GM12878 (cell line): ENCODE measurements around the gene PLRG1. TPM values are rescaled to one million over a fixed set of nuclear protein-coding genes. Genes with fewer than 3 reads are reported as not detected.

Experiments
- BACH1 ChIP-seq: fragments of 450-650 bp; IDR thresholded peaks from 2 replicates; pipeline ENCODE4 v1.6.1; 2017; ENCODE audit warnings: mild to moderate bottlenecking, borderline replicate concordance
- CBX5 ChIP-seq: sonication (generic); IDR thresholded peaks from 2 replicates; pipeline ENCODE4 v1.6.1; 2016; ENCODE audit warnings: low read depth, moderate library complexity, mild to moderate bottlenecking, inconsistent platforms
- CEBPB ChIP-seq, 2 experiments: fragments of 150-350 bp in 1 of 2; IDR thresholded peaks; 2 replicates each; pipeline ENCODE4 v1.6.1; 2012 to 2014; ENCODE audit warnings: low read depth in 2 of 2, low read length in 2 of 2, borderline replicate concordance in 1 of 2, inconsistent platforms in 1 of 2
- ESRRA ChIP-seq: IDR thresholded peaks from 2 replicates; pipeline ENCODE4 v1.6.1; 2012; ENCODE audit warnings: mild to moderate bottlenecking, low read length, improper control_type of control experiment
- FOS ChIP-seq: IDR thresholded peaks from 3 replicates; pipeline ENCODE4 v1.6.1; 2011; ENCODE audit warnings: borderline replicate concordance; ENCODE audit not compliant: insufficient read length; ENCODE audit errors: extremely low read depth
- HDAC2 ChIP-seq: fragments of 200-600 bp; sonication (generic); IDR thresholded peaks from 2 replicates; pipeline ENCODE4 v1.6.1; 2017
- MTA3 ChIP-seq: IDR thresholded peaks from 2 replicates; pipeline ENCODE4 v1.6.1; 2012; ENCODE audit warnings: low read length, inconsistent platforms, borderline replicate concordance
- NRF1 ChIP-seq: conservative IDR thresholded peaks from 2 replicates; pipeline ENCODE4 v1.6.1; 2011; ENCODE audit warnings: mild to moderate bottlenecking, low read depth, low read length, improper control_type of control experiment
- PAX8 ChIP-seq: fragments of 450-650 bp; IDR thresholded peaks from 2 replicates; pipeline ENCODE4 v1.6.1; 2017; ENCODE audit warnings: mild to moderate bottlenecking, moderate library complexity
- SMAD5 ChIP-seq: IDR thresholded peaks from 2 replicates; pipeline ENCODE4 v1.6.1; 2016; ENCODE audit warnings: antibody characterized with exemption, low read depth
- SREBF2 ChIP-seq: IDR thresholded peaks from 2 replicates; pipeline ENCODE4 v1.6.1; 2012; ENCODE audit warnings: mild to moderate bottlenecking, low read length
- ZNF217 ChIP-seq: fragments of 450-650 bp; IDR thresholded peaks from 2 replicates; pipeline ENCODE4 v1.6.1; 2017; ENCODE audit warnings: antibody characterized with exemption, mild to moderate bottlenecking
- ZSCAN29 ChIP-seq: fragments of 450-650 bp; IDR thresholded peaks from 2 replicates; pipeline ENCODE4 v1.6.1; 2017; ENCODE audit warnings: mild to moderate bottlenecking, moderate library complexity
- polyA plus RNA-seq, 11 experiments: library from polyadenylated mRNA; depleted of rRNA in 4 of 11; unstranded in 6 of 11; stranded (reverse) in 5 of 11; fragments of >200 nt; fragmentation: Nextera tagmentation in 4 of 11; fragmentation: Illumina TruSeq in 1 of 11; extraction: Ambion mirVana in 4 of 11; extraction: Trizol in 1 of 11; gene quantifications; 1 replicate in 1 of 11; 2 replicates in 10 of 11; pipeline versions ENCODE4 v1.2.1 to v1.2.3, GENCODE V29; 2011 to 2016; ENCODE audit warnings: inconsistent platforms in 2 of 11, missing spikeins in 2 of 11, low read depth in 1 of 11
- total RNA-seq, 4 experiments: library from RNA; depleted of rRNA in 3 of 4; stranded (reverse); fragments of >200 nt in 3 of 4; fragmentation: Illumina TruSeq in 1 of 4; extraction: Trizol in 1 of 4; gene quantifications; 2 replicates each; pipeline versions ENCODE4 v1.2.1 to v1.2.3, GENCODE V29; 2013 to 2021
- TF ChIP-seq, protein P1 (sequence below): IDR thresholded peaks from 2 replicates; pipeline ENCODE4 v1.6.1; 2011; ENCODE audit warnings: low read depth, low read length, improper control_type of control experiment, borderline replicate concordance
- TF ChIP-seq, protein P2 (sequence below): fragments of 450-650 bp; IDR thresholded peaks from 2 replicates; pipeline ENCODE4 v1.6.1; 2016; ENCODE audit warnings: mild to moderate bottlenecking
- TF ChIP-seq, protein P3 (sequence below): IDR thresholded peaks from 2 replicates; pipeline ENCODE4 v1.6.1; 2012; ENCODE audit warnings: mild to moderate bottlenecking, low read depth, low read length
- TF ChIP-seq, protein P4 (sequence below): fragments of 450-650 bp; formaldehyde crosslinking; IDR thresholded peaks from 2 replicates; pipeline ENCODE4 v1.4.0; 2022; ENCODE audit warnings: mild to moderate bottlenecking, moderate library complexity
- TF ChIP-seq, protein P5 (sequence below): fragments of 450-650 bp; IDR thresholded peaks from 2 replicates; pipeline ENCODE4 v1.6.1; 2017; ENCODE audit warnings: mild to moderate bottlenecking, low read depth, inconsistent platforms; ENCODE audit not compliant: poor library complexity, severe bottlenecking

The PLRG1 gene
- total and polyA plus RNA-seq, 10 of the 15 experiments (the other 5 are each of a cell fraction or from before 2014, with no cell fraction given), result 54.7 to 182 (median 111) TPM

DNA sequence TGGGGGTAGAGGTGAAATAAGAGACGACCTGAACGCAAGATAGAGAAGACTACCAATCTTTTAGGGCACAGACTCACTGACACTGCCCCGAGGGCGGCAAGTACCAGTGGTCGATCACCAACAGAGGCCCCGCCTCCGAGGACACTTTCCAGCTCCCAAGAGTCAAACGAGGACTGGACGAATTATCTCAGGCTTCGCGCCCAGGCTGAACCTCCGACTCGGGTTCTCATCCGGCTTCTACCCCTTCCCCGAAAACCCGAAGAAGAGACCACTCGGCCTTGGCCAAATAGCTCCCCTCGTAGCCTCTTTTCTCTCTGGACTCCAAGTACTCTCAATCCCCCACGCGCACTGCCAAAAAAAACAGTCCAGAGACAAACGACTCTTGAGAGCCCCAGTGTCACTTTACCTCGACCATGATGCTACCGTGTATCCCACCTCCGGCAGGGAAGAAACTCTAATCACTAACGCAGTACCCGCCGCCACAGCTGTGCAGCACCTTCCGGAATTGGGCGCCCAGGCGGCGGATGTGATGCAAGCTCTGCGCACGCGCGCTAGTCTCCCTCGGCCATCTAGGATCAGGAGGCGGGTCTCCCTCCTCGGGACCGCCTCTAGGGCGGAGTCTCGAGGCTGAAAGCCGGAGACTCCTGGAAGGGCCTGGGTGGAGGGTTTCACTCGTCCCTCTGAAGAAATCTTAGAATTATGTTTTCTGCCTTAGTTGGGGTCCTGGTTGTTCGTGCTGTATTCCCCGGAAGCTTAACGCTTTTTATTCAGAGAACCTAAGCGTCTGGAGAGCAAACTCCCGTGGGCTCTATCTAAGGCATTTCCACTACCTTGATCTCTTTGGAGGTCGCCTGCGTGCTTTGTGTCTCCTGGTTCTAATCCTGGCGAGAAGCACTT is at the start of gene PLRG1 (continued):
- TF ChIP-seq, protein P1, sequence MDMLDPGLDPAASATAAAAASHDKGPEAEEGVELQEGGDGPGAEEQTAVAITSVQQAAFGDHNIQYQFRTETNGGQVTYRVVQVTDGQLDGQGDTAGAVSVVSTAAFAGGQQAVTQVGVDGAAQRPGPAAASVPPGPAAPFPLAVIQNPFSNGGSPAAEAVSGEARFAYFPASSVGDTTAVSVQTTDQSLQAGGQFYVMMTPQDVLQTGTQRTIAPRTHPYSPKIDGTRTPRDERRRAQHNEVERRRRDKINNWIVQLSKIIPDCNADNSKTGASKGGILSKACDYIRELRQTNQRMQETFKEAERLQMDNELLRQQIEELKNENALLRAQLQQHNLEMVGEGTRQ, result no peak
- TF ChIP-seq NRF1 (peak; percentile 71), ZNF217 (no peak), CBX5 (no peak), CEBPB (IDR thresholded peaks at IDR 0.05; ENCODE audit: borderline replicate concordance in 1 of 2, low read depth in 2 of 2, low read length in 2 of 2) (peak in 1 of 2 experiments; percentile 48; a peak in 1 of 4 replicates), HDAC2 (no peak), ESRRA (no peak), MTA3 (no peak), SREBF2 (no peak), PAX8 (no peak), ZSCAN29 (no peak), SMAD5 (no peak; the same call in 1 of the 2 replicates), FOS (no peak), BACH1 (no peak)
- TF ChIP-seq, protein P2, sequence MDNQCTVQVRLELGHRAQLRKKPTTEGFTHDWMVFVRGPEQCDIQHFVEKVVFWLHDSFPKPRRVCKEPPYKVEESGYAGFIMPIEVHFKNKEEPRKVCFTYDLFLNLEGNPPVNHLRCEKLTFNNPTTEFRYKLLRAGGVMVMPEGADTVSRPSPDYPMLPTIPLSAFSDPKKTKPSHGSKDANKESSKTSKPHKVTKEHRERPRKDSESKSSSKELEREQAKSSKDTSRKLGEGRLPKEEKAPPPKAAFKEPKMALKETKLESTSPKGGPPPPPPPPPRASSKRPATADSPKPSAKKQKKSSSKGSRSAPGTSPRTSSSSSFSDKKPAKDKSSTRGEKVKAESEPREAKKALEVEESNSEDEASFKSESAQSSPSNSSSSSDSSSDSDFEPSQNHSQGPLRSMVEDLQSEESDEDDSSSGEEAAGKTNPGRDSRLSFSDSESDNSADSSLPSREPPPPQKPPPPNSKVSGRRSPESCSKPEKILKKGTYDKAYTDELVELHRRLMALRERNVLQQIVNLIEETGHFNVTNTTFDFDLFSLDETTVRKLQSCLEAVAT, result peak; percentile 72
- TF ChIP-seq, protein P3, sequence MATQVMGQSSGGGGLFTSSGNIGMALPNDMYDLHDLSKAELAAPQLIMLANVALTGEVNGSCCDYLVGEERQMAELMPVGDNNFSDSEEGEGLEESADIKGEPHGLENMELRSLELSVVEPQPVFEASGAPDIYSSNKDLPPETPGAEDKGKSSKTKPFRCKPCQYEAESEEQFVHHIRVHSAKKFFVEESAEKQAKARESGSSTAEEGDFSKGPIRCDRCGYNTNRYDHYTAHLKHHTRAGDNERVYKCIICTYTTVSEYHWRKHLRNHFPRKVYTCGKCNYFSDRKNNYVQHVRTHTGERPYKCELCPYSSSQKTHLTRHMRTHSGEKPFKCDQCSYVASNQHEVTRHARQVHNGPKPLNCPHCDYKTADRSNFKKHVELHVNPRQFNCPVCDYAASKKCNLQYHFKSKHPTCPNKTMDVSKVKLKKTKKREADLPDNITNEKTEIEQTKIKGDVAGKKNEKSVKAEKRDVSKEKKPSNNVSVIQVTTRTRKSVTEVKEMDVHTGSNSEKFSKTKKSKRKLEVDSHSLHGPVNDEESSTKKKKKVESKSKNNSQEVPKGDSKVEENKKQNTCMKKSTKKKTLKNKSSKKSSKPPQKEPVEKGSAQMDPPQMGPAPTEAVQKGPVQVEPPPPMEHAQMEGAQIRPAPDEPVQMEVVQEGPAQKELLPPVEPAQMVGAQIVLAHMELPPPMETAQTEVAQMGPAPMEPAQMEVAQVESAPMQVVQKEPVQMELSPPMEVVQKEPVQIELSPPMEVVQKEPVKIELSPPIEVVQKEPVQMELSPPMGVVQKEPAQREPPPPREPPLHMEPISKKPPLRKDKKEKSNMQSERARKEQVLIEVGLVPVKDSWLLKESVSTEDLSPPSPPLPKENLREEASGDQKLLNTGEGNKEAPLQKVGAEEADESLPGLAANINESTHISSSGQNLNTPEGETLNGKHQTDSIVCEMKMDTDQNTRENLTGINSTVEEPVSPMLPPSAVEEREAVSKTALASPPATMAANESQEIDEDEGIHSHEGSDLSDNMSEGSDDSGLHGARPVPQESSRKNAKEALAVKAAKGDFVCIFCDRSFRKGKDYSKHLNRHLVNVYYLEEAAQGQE, result no peak
- TF ChIP-seq, protein P4, sequence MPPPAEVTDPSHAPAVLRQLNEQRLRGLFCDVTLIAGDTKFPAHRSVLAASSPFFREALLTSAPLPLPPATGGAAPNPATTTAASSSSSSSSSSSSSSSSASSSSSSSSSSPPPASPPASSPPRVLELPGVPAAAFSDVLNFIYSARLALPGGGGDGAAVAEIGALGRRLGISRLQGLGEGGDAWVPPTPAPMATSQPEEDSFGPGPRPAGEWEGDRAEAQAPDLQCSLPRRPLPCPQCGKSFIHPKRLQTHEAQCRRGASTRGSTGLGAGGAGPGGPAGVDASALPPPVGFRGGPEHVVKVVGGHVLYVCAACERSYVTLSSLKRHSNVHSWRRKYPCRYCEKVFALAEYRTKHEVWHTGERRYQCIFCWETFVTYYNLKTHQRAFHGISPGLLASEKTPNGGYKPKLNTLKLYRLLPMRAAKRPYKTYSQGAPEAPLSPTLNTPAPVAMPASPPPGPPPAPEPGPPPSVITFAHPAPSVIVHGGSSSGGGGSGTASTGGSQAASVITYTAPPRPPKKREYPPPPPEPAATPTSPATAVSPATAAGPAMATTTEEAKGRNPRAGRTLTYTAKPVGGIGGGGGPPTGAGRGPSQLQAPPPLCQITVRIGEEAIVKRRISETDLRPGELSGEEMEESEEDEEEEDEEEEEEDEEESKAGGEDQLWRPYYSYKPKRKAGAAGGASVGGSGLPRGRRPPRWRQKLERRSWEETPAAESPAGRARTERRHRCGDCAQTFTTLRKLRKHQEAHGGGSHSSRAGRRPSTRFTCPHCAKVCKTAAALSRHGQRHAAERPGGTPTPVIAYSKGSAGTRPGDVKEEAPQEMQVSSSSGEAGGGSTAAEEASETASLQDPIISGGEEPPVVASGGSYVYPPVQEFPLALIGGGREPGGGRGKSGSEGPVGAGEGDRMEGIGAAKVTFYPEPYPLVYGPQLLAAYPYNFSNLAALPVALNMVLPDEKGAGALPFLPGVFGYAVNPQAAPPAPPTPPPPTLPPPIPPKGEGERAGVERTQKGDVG (CRISPR knock-in tag), result no peak
- TF ChIP-seq, protein P5, sequence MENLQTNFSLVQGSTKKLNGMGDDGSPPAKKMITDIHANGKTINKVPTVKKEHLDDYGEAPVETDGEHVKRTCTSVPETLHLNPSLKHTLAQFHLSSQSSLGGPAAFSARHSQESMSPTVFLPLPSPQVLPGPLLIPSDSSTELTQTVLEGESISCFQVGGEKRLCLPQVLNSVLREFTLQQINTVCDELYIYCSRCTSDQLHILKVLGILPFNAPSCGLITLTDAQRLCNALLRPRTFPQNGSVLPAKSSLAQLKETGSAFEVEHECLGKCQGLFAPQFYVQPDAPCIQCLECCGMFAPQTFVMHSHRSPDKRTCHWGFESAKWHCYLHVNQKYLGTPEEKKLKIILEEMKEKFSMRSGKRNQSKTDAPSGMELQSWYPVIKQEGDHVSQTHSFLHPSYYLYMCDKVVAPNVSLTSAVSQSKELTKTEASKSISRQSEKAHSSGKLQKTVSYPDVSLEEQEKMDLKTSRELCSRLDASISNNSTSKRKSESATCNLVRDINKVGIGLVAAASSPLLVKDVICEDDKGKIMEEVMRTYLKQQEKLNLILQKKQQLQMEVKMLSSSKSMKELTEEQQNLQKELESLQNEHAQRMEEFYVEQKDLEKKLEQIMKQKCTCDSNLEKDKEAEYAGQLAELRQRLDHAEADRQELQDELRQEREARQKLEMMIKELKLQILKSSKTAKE, result no peak
